ENCODE measurements around the gene WBP1.
A peak's percentile ranks its signal among the peaks of the same experiment; 100 is the strongest.
"Not testable (repeated sequence)": the region's sequence is repeated elsewhere in the genome, so short reads cannot be mapped to it uniquely, and the experiment has no call there.

The WBP1 gene

GRCh38 chr2:74458132-74458937 lies at the start of gene WBP1:
Gene WBP1, plus strand, starts transcription at chr2:74458438. Its CDS starts 165 bp downstream, at chr2:74458603.
- DNase-seq (ENCODE audit: low read depth), result peak; percentile 100

GRCh38 chr2:74413001-74413698 lies 45.1 kb upstream of the WBP1 start:
- no peak for DNase-seq (ENCODE audit: low read depth)

GRCh38 chr2:74414441-74414840 lies 43.8 kb upstream of the WBP1 start:
- no peak for DNase-seq (ENCODE audit: low read depth)

GRCh38 chr2:74414881-74415761 lies 43.1 kb upstream of the WBP1 start:
- peak; percentile 25 for DNase-seq (ENCODE audit: low read depth)

GRCh38 chr2:74415762-74416395 lies 42.4 kb upstream of the WBP1 start:
- DNase-seq (ENCODE audit: low read depth), result no peak

- no peak for DNase-seq (ENCODE audit: low read depth)
These were observed 41.5 kb upstream of the WBP1 start for GRCh38 chr2:74416778-74417177.

- no peak for DNase-seq (ENCODE audit: low read depth)
These were observed 41.0 kb upstream of the WBP1 start for GRCh38 chr2:74417197-74417596.

GRCh38 chr2:74417763-74418162 lies 40.5 kb upstream of the WBP1 start:
- DNase-seq (ENCODE audit: low read depth), result no peak

- no peak for DNase-seq (ENCODE audit: low read depth)
These were observed 39.9 kb upstream of the WBP1 start for GRCh38 chr2:74418312-74418711.

- DNase-seq (ENCODE audit: low read depth), result no peak
These were observed 38.9 kb upstream of the WBP1 start for GRCh38 chr2:74419345-74419744.

GRCh38 chr2:74420006-74420405 lies 38.2 kb upstream of the WBP1 start:
- no peak for DNase-seq (ENCODE audit: low read depth)

GRCh38 chr2:74420443-74421103 lies 37.7 kb upstream of the WBP1 start:
- not testable (repeated sequence) for DNase-seq (ENCODE audit: low read depth)

- peak; percentile 93 for DNase-seq (ENCODE audit: low read depth)
These were observed 36.9 kb upstream of the WBP1 start, which contains the start of the genes C2orf81 and WDR54 for GRCh38 chr2:74421221-74421870. Gene C2orf81, minus strand, starts transcription at chr2:74421619. Its CDS starts 59 bp downstream, at chr2:74421560. Gene WDR54, plus strand, starts transcription at chr2:74421730. Its CDS starts 424 bp downstream, at chr2:74422154.

GRCh38 chr2:74423231-74424095 lies 34.8 kb upstream of the WBP1 start:
- no peak for DNase-seq (ENCODE audit: low read depth)

- DNase-seq (ENCODE audit: low read depth), result peak; percentile 30
These were observed 33.9 kb upstream of the WBP1 start for GRCh38 chr2:74424139-74424992.

GRCh38 chr2:74424995-74425406 lies 33.2 kb upstream of the WBP1 start:
- DNase-seq (ENCODE audit: low read depth), result no peak

- peak; percentile 22 for DNase-seq (ENCODE audit: low read depth)
These were observed 32.7 kb upstream of the WBP1 start for GRCh38 chr2:74425523-74425922.

GRCh38 chr2:74426181-74426758 lies 32.0 kb upstream of the WBP1 start:
- DNase-seq (ENCODE audit: low read depth), result no peak
